HT1080 (cell line): Measurements from ENCODE around the gene NXPH4. TPM values are rescaled to one million over a fixed set of nuclear protein-coding genes. Genes with fewer than 3 reads are reported as not detected.
A peak's percentile ranks its signal among the peaks of the same experiment; 100 is the strongest.

Experiments used
- DNase-seq: peaks from one replicate; pipeline ENCODE4 v3.0.0-alpha.2; 2015; ENCODE audit warnings: low read depth
- total RNA-seq: library from RNA; depleted of rRNA; stranded (reverse); fragments of >200 nt; shearing (Covaris generic); gene quantifications from 2 replicates; pipeline ENCODE4 v1.2.3, GENCODE V29; 2014

The NXPH4 gene
- total RNA-seq, 1 experiment from 2014 or later: 17.1 TPM

- no peak for DNase-seq
Observed at GRCh38 chr12:57241402-57242310, 25.1 kb downstream of the NXPH4 start.

- no peak for DNase-seq
Observed at GRCh38 chr12:57242329-57242690, 25.7 kb downstream of the NXPH4 start.

- DNase-seq: no peak
Observed at GRCh38 chr12:57242691-57243454, 26.3 kb downstream of the NXPH4 start.

- DNase-seq: peak; percentile 76
Observed at GRCh38 chr12:57243521-57244311, 27.1 kb downstream of the NXPH4 start.

- DNase-seq: no peak
Observed at GRCh38 chr12:57244312-57244696, 27.7 kb downstream of the NXPH4 start.

- no peak for DNase-seq
Observed at GRCh38 chr12:57247041-57247440, 30.4 kb downstream of the NXPH4 start.

- DNase-seq: peak; percentile 27
Observed at GRCh38 chr12:57248934-57249742, 32.5 kb downstream of the NXPH4 start.

GRCh38 chr12:57250541-57250940 is 33.9 kb downstream of the NXPH4 start:
- DNase-seq: no peak

GRCh38 chr12:57250956-57251355 is 34.4 kb downstream of the NXPH4 start, which contains the start of gene STAC3:
Gene STAC3, minus strand, starts transcription at chr12:57251187. Its CDS starts 1,551 bp downstream, at chr12:57249636.
- DNase-seq: no peak

- DNase-seq: no peak
Observed at GRCh38 chr12:57254506-57255280, 38.1 kb downstream of the NXPH4 start.

- no peak for DNase-seq
Observed at GRCh38 chr12:57255916-57256315, 39.3 kb downstream of the NXPH4 start.

- DNase-seq: no peak
Observed at GRCh38 chr12:57258977-57259970, 42.7 kb downstream of the NXPH4 start.

- no peak for DNase-seq
Observed at GRCh38 chr12:57260366-57260765, 43.8 kb downstream of the NXPH4 start.

GRCh38 chr12:57261428-57261865 is 44.9 kb downstream of the NXPH4 start:
- DNase-seq: no peak

- no peak for DNase-seq
Observed at GRCh38 chr12:57262126-57262822, 45.7 kb downstream of the NXPH4 start.

GRCh38 chr12:57263096-57263495 is 46.5 kb downstream of the NXPH4 start:
- no peak for DNase-seq

GRCh38 chr12:57266681-57267080 is 50.1 kb downstream of the NXPH4 start:
- no peak for DNase-seq

- DNase-seq: peak; percentile 66
Observed at GRCh38 chr12:57268264-57268663, 51.7 kb downstream of the NXPH4 start.
